Mammary epithelial cell (primary cell): Measurements from ENCODE around the gene HDDC2.

ENCODE experiments used
- CTCF ChIP-seq, 2 donors: IDR thresholded peaks in 1 of 2; conservative IDR thresholded peaks in 1 of 2; 2 replicates each; pipeline ENCODE4 v1.5.1; 2011 to 2012; ENCODE audit warnings: inconsistent platforms in 2 of 2, low read length in 2 of 2, mild to moderate bottlenecking in 2 of 2, control low read depth in 1 of 2, low read depth in 1 of 2; ENCODE audit not compliant: insufficient read depth in 1 of 2; ENCODE audit errors: extremely low read depth in 1 of 2
- EZH2 ChIP-seq: IDR thresholded peaks from 2 replicates; pipeline ENCODE4 v1.6.1; 2012; ENCODE audit warnings: low read length, inconsistent platforms, borderline replicate concordance

DNA sequence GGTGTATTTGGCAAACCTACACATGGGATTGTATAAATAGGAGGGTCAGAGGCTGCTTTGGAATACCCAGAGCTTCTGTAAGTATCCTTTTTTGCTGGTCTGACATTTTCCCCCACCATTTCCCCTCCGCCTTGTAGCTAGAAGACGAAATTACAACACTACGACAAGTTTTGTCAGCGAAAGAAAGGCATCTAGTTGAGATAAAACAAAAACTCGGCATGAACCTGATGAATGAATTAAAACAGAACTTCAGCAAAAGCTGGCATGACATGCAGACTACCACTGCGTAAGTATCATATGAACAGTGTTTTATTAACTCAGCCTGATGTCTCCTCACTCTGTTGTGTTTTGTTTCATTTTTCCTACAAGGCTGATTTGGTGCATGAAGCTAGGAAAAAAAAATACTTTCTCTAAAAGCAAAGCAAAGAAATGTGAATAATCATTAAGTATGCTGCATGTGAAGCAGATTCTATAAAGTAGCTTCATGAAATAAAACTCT lies 72.7 kb downstream of the HDDC2 start:
- TF ChIP-seq CTCF (conservative IDR thresholded peaks at IDR 0.05 in 1 of 2, IDR thresholded peaks at IDR 0.05 in 1 of 2; ENCODE audit: extremely low read depth in 1 of 2, insufficient read depth in 1 of 2, low read depth in 1 of 2, low read length in 2 of 2) (no peak), EZH2 (no peak)
